Measurements from ENCODE around the gene BCL11A. TPM values are rescaled to one million over a fixed set of nuclear protein-coding genes. Genes with fewer than 3 reads are reported as not detected.

Gene BCL11A
- total RNA-seq, 2 donors from 2014 or later, result 14.3 to 16.2 TPM

GRCh38 chr2:60523963-60524362, 29.5 kb downstream of the BCL11A start:
- Histone ChIP-seq H3K4me1 (peaks cover 25% of the 10 kb centered on the region), H3K9me3 (no peaks in the 10 kb centered on the region), H3K27me3 (no peaks in the 10 kb centered on the region), H3K27ac (no peak overlapping the region), H3K4me3 (no peak overlapping the region), H3K36me3 (replicated peaks in 1 of 2; ENCODE audit: insufficient read depth in 1 of 2, low read depth in 2 of 2) (no peaks in the 10 kb centered on the region)
- 77 to 84% methylated on average over 6 of the region's 6 CpGs for WGBS, 2 donors
- DNase-seq, result no peak
- TF ChIP-seq POLR2A (IDR thresholded peaks at IDR 0.05), result no peak
- no peak for TF ChIP-seq CTCF (IDR thresholded peaks at IDR 0.05)
- ATAC-seq, result no peak
- intact Hi-C loops (cut with DNase I), result no loop called here

GRCh38 chr2:60522462-60522861, 31.0 kb downstream of the BCL11A start:
- no peaks in the 10 kb centered on the region for H3K27me3 ChIP-seq
- no peaks in the 10 kb centered on the region for H3K9me3 ChIP-seq
- whole genome bisulfite sequencing, 2 donors, result 61 to 72% methylated on average over 3 of the region's 3 CpGs
- H3K4me1 ChIP-seq, result peaks cover 24% of the 10 kb centered on the region
- DNase-seq (no peak), ATAC-seq (peak; percentile 21)
- H3K36me3 ChIP-seq (replicated peaks in 1 of 2; ENCODE audit: insufficient read depth in 1 of 2, low read depth in 2 of 2), result no peaks in the 10 kb centered on the region
- H3K4me3 ChIP-seq, result no peak overlapping the region
- TF ChIP-seq CTCF (IDR thresholded peaks at IDR 0.05) (no peak), POLR2A (IDR thresholded peaks at IDR 0.05) (no peak)
- intact Hi-C loops (cut with DNase I), result no loop called here
- H3K27ac ChIP-seq, result no peak overlapping the region

GRCh38 chr2:60521626-60522025, 31.8 kb downstream of the BCL11A start:
- DNase-seq, result no peak
- intact Hi-C loops (cut with DNase I), result no loop called here

GRCh38 chr2:60520917-60521539, 32.4 kb downstream of the BCL11A start:
- peaks cover 24% of the 10 kb centered on the region for H3K4me1 ChIP-seq
- intact Hi-C loops (cut with DNase I), result no loop called here
- no peaks in the 10 kb centered on the region for H3K36me3 ChIP-seq (replicated peaks in 1 of 2; ENCODE audit: insufficient read depth in 1 of 2, low read depth in 2 of 2)
- H3K27ac ChIP-seq, result no peak overlapping the region
- no peaks in the 10 kb centered on the region for H3K27me3 ChIP-seq
- no peak overlapping the region for H3K4me3 ChIP-seq
- DNase-seq, result no peak
- TF ChIP-seq POLR2A (IDR thresholded peaks at IDR 0.05) (no peak), CTCF (IDR thresholded peaks at IDR 0.05) (no peak)
- WGBS, 2 donors, result 87 to 88% methylated on average over 9 of the region's 9 CpGs
- ATAC-seq, result no peak
- no peaks in the 10 kb centered on the region for H3K9me3 ChIP-seq

More at GRCh38 chr2:60521626-60522025, 31.8 kb downstream of the BCL11A start:
- TF ChIP-seq CTCF (IDR thresholded peaks at IDR 0.05), result no peak
- TF ChIP-seq POLR2A (IDR thresholded peaks at IDR 0.05), result no peak
- H3K27me3 ChIP-seq, result no peaks in the 10 kb centered on the region
- no peak overlapping the region for H3K4me3 ChIP-seq
- peaks cover 24% of the 10 kb centered on the region for H3K4me1 ChIP-seq
- no peak for ATAC-seq
- H3K27ac ChIP-seq, result no peak overlapping the region
- H3K36me3 ChIP-seq (replicated peaks in 1 of 2; ENCODE audit: insufficient read depth in 1 of 2, low read depth in 2 of 2), result no peaks in the 10 kb centered on the region
- no peaks in the 10 kb centered on the region for H3K9me3 ChIP-seq
- 79 to 87% methylated on average over 5 of the region's 5 CpGs for WGBS, 2 donors
